ENCODE data around the gene CDC42SE2. TPM values are rescaled to one million over a fixed set of nuclear protein-coding genes. Genes with fewer than 3 reads are reported as not detected.

CDC42SE2 gene
- total RNA-seq, 1 experiment from 2014 or later = 23.2 TPM

DNA sequence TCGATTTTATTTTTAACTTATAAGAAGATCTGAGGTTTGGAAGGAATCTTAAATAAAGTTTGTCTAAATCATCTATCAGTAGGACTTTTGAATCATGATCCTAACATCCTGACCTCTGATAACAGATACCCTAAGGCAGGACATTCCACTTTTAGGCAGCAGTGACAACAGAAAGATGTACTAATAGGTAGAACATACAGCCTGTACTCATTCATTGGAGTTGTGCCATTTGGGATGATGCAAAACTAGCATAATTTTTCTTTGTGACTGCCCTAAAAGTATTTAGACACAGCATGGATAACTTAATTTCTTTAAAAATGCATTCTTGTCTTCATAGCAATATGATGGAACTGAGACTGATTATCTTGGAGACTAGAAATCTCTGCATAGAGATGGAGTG is 39.7 kb downstream of the CDC42SE2 start:
- Histone ChIP-seq H4K8ac (replicated peaks; ENCODE audit: insufficient read length, low read depth, low read length) (no peak overlapping the region), H3K4me1 (ENCODE audit: insufficient read depth, low read length) (no peaks in the 10 kb centered on the region; the same call in 1 of the 2 replicates), H2BK20ac (ENCODE audit: low read depth, low read length, poor library complexity, severe bottlenecking) (no peak overlapping the region), H3K79me1 (ENCODE audit: insufficient read depth, low read depth, low read length, poor library complexity, severe bottlenecking) (peaks cover 4% of the 10 kb centered on the region), H3K79me2 (ENCODE audit: insufficient read depth, low read length) (peaks cover 2% of the 10 kb centered on the region; the same call in 1 of the 2 replicates), H3K4me2 (ENCODE audit: insufficient read depth, insufficient read length, low read length) (no peak overlapping the region), H2BK15ac (ENCODE audit: low read depth, low read length) (no peak overlapping the region), H2BK120ac (ENCODE audit: low read depth, low read length, poor library complexity, severe bottlenecking) (no peak overlapping the region), H2AFZ (ENCODE audit: low read length) (no peak overlapping the region), H3K18ac (ENCODE audit: insufficient read length, low read depth, low read length) (no peak overlapping the region), H3K23me2 (ENCODE audit: insufficient read length, low read depth, low read length, poor library complexity, severe bottlenecking) (no peaks in the 10 kb centered on the region), H3K27me3 (ENCODE audit: insufficient read depth, low read length) (no peaks in the 10 kb centered on the region), H4K20me1 (ENCODE audit: control insufficient read depth, insufficient read depth, insufficient read length) (no peaks in the 10 kb centered on the region), H4K5ac (ENCODE audit: insufficient read length, low read depth, low read length) (no peak overlapping the region), H3K27ac (ENCODE audit: insufficient read length, low read depth, low read length) (no peak overlapping the region), H2BK12ac (ENCODE audit: insufficient read length, low read depth, low read length) (no peak overlapping the region), H3T11ph (ENCODE audit: low read length) (no peak overlapping the region), H3K4ac (ENCODE audit: low read depth, low read length) (no peak overlapping the region), H3K14ac (ENCODE audit: insufficient read depth, low read length) (no peak overlapping the region), H3K9ac (ENCODE audit: extremely low read depth, insufficient read length, low read length) (no peak overlapping the region), H3K23ac (ENCODE audit: insufficient read length, low read depth, low read length) (no peak overlapping the region), H2BK5ac (ENCODE audit: insufficient read length, low read length) (no peak overlapping the region), H3K56ac (ENCODE audit: insufficient read length, low read depth, low read length) (no peak overlapping the region), H3K9me3 (ENCODE audit: control insufficient read depth, low read depth, low read length) (no peaks in the 10 kb centered on the region), H4K91ac (ENCODE audit: insufficient read length, low read depth, low read length) (no peak overlapping the region), H2AK5ac (ENCODE audit: insufficient read length, low read length) (no peak overlapping the region)
- Mint-ChIP-seq H3K27ac (no peak overlapping the region), H3K36me3 (ENCODE audit: insufficient read depth in 1 of 3, low read depth in 3 of 3) (peaks cover 6 to 14% (median 8%) of the 10 kb centered on the region in 3 experiments; a peak in 5 of 7 replicates), H3K9me3 (peaks cover 8 to 15% of the 10 kb centered on the region in 2 experiments; a peak in 4 of 5 replicates), H3K27me3 (ENCODE audit: low read depth) (no peaks in the 10 kb centered on the region; the same call in 1 of the 2 replicates), H3K4me3 (no peak overlapping the region), H3K4me1 (peaks cover 10% of the 10 kb centered on the region in 2 experiments)
- TF ChIP-seq, protein P1, sequence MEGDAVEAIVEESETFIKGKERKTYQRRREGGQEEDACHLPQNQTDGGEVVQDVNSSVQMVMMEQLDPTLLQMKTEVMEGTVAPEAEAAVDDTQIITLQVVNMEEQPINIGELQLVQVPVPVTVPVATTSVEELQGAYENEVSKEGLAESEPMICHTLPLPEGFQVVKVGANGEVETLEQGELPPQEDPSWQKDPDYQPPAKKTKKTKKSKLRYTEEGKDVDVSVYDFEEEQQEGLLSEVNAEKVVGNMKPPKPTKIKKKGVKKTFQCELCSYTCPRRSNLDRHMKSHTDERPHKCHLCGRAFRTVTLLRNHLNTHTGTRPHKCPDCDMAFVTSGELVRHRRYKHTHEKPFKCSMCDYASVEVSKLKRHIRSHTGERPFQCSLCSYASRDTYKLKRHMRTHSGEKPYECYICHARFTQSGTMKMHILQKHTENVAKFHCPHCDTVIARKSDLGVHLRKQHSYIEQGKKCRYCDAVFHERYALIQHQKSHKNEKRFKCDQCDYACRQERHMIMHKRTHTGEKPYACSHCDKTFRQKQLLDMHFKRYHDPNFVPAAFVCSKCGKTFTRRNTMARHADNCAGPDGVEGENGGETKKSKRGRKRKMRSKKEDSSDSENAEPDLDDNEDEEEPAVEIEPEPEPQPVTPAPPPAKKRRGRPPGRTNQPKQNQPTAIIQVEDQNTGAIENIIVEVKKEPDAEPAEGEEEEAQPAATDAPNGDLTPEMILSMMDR (conservative IDR thresholded peaks at IDR 0.05) = no peak
- DNase-seq = no peak
- WGBS (ENCODE audit: extremely low coverage, insufficient read length, low lambda C conversion rate) = no CpG with 5 or more reads among the region's 1 CpG
